ENCODE data around the gene ZFAND2B.

The ZFAND2B gene

DNA sequence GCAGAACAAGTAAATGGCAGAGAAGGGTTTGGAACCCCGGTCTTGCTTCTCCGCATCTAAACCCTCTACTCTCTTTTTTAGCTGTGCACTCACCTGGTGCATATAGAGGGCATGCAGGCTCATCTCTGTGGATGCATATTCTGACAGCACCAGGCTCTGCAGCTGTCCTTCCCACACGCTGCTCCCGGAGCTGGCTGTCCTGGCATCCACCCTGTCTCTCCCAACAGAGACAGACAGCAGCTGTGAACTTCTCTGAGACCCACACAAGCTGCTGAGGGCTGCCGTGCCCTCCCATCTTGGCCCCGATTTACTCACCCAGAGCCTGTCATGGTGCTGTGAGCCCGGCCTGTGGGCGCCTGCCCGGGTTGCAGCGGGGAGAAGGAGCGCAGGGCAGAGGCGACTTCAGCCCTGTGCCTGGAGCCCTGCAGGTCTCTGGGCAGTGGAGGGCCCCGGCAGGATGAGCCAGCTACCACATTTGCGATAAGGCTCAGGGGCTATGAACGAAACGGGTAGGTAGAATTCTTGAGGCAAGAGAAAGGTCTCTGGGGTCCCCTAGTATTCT is 15.5 kb downstream of the ZFAND2B start:
- no peak for DNase-seq

DNA sequence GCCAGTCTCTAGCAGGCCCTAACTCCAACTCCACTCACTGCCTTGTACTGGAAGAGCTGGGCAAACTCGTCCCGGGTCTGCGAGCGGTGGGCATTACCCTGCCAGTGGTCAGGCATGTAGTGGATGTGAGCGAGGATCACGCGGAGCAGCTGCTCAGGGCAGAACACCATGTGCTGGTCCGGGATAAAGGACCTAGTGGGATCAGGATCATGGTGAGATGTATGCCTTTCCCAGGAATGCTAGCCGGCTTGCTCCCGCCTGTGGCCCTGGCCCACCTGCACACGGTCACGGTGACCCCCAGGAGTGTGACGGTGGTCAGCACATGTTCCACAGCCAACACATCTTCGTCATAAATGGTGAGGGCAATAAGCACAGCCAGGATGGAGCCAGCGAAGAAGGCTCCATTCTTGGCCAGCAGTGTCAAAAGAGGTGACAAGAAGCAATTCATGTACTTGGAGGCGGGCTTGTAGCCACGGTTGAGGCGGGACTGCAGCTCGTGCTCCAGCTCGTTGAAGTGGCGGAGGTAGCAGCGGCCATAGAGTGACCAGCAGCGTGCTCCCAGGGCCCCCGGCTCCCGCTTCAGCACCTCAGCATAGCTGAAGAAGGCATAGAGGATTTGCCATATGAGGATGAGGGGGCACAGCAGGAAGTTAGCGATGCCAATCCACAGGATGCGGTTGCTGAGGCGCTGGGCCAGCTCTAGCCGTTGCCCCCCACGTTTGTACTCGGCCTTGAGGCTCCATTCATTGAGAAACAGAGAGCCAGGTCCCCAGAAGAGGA is 17.4 kb downstream of the ZFAND2B start:
- DNase-seq: no peak

DNA sequence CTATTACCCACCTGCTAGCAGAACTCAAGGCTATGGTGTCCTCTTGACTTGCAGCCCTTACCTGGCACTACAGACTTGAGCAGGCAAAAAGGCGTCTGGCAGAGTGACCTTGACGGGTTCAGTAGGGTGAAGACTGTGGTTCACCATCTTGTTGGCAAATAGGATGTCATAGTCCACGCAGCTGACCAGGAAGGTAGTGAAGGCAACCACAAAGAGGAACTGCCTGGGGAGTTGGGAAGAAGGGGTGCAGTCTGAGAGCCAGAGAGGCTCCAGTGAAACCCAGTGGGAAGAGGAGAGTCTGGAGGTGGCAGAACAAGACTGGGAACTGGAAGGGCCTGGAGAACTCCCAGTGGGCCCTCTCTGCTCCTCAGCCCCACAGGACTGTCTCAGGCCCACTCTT is 18.8 kb downstream of the ZFAND2B start:
- peak; percentile 19 for DNase-seq

DNA sequence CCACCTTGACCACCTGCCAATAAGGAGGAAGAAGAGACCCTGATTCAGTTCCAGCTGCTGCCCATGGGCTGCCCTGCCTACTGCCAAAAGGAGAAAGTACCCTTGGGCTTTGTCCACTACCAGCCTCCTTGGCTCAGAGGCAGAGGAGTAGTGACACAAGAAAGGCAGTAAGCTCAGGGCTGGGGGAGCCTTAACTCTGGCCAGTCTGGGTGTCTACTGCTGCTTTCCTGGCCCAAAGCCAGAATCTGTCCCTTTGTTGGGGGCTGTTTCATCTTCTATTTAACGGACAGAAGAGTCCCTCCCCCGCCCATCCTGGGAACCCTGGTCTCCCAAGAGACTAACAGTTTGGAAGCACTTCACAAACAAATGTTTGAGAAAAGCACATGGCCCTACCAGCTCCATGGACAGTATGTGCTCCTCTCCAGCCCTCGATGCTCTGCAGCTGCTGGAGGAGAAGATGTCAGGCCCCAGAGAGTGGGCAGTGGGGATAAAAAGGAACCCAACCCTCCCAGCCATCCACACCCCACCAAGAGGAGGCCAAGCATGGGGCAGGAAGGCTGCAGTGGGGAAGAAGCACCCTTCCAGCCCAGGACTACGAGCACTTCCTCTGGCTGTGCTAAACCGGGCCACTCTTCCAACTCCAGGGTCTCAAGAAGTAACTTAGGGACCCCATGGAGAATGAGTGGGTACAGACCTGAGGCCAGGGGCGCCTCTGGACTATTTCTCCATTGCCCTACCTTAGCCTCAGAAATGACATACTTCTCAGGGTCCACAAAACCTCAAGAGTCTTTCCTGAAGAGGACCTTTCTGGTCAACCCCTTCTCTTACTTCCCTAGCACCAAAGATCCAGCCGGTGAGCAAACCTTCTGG is 21.7 kb downstream of the ZFAND2B start:
- DNase-seq: no peak

DNA sequence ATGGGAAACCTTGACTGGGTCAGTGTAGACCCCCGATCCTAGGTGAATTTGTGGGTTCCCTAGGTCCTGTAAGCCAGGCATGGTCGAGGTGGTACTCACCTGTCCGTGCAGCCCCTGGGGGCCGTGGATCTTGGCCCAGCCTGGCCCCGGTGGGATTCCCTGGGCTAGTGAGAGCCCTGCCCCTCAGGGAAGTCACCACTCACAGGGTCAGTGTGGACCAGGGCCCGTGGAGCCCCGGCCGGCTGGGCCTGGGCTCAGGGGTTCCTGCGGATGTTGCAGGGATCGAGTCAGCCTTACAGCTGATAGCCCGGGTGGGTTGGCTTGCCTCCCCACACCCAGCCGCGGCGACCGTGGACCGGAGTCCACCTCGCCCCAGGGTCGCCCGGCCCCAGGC is 22.3 kb downstream of the ZFAND2B start:
- no peak for DNase-seq

DNA sequence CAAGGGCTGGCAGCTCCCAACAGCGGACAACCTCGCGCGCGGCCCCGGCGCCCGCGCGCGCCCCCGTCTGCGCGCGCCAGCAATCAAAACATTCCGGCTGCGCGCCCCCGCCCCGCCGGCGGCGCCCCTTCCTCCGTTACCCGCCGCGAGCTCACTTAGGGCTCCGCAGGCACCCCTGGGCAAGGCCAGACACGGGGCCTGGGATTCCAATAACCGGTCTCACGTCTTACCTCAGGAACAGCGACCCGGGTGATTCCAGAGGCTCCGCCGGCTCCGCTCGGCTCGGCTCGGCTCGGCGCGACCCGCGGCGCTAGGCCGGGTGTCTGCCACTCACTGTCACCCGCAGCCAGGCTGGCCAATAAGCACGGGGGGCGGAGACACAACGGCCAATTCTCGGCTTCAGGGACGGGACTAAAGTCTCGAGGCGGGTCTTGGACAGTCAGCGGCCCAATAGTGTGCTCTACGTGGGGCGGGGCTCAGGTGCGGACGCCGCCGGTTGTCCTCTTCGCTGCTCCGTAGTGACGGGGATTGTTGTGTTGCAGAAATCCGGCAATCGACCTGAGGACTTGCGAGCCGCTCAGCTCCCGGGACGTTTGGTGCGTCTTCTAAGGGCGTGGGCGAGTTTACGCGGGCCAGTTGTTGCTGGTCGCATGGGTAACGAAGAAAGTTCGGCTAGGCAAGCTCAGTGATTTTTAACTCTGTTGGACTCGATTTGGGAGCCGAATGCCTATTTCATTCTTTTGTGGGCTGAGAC is 22.9 kb downstream of the ZFAND2B start, which contains the start of the genes ANKZF1 and ATG9A:
Gene ANKZF1 (plus strand): TSS at position 502 of the 754 bp plus-strand sequence. CDS start 452 bp downstream, outside the sequence.
Gene ATG9A (minus strand): TSS at position 332 of the 754 bp plus-strand sequence. CDS start 1,612 bp downstream, outside the sequence.
- DNase-seq: peak; percentile 98

DNA sequence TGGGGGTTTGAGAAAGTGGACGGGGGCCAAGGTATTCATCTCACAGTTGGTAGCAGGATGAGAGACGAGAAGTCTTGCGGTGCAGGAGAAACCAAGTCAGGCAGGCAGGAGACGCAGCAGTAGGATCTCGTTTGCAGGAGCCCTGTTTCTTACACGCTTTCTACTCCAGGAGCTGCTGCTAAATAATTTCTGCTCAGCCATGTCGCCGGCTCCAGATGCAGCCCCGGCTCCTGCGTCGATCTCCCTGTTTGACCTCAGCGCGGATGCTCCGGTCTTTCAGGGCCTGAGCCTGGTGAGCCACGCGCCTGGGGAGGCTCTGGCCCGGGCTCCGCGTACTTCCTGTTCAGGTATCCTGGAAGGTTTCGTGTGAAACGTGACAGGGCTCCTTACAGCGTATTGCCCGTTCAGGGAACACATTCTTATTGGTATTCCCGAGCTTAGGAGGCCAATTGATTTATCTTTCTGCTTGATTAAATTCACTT is 23.5 kb downstream of the ZFAND2B start:
- DNase-seq: no peak

DNA sequence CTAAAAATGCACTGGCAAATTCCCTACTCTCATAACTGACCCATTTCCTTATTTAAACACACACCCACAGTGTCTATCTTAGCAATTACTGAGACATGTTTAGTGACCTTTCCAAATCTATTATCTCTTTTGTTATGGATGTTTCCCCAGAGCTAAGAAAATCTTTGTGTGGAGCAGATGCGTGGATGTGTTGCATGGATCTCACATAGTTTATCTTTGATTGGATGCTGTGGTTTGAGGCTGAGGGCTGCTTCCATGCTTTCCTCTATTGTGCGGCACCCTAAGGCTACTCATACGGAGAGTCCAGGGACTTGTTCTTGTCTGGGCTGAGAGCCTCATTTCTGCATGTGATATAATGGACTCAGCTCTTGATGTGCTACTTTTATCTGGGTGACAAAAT is 27.7 kb downstream of the ZFAND2B start:
- no peak for DNase-seq

DNA sequence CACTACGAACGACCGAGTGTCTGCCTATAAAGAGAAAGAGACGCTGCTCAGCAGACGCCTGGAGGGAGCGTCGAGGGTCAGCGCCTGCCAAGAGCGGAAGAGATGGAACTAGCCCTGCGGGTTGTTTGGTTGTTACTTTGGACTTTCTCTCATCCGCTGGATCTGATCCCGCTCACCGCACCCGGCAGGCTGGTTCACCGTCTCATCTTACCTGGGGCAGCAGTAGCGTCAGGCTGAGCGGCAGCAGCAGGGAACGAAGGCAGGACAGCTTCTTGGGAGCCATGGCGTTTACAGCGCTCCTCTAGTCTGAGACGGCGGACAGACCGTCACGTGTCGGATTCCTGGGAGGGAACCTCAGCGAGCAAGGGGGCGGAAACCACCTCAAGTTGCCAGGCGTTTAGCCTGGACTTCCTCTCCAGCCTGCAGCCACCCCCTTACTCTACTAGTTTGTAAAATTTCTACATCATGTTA is 36.7 kb downstream of the ZFAND2B start:
- DNase-seq: no peak

DNA sequence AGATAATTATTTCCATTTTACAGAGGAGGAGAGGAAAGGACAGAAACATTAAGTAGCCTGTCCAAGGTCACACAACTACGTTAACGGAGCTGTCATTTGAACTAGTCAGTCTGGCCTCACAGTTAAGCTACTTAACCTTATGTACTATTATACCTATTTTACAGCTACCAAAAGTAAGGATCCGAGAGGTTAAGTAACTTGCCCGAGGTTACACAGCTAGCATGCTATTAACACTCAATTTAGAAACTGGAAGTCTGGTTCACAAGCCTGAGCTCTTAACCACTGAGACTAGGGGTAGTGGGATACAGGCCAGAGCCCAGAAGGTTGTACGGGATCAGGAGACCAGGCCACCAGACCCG is 38.2 kb downstream of the ZFAND2B start:
- no peak for DNase-seq

DNA sequence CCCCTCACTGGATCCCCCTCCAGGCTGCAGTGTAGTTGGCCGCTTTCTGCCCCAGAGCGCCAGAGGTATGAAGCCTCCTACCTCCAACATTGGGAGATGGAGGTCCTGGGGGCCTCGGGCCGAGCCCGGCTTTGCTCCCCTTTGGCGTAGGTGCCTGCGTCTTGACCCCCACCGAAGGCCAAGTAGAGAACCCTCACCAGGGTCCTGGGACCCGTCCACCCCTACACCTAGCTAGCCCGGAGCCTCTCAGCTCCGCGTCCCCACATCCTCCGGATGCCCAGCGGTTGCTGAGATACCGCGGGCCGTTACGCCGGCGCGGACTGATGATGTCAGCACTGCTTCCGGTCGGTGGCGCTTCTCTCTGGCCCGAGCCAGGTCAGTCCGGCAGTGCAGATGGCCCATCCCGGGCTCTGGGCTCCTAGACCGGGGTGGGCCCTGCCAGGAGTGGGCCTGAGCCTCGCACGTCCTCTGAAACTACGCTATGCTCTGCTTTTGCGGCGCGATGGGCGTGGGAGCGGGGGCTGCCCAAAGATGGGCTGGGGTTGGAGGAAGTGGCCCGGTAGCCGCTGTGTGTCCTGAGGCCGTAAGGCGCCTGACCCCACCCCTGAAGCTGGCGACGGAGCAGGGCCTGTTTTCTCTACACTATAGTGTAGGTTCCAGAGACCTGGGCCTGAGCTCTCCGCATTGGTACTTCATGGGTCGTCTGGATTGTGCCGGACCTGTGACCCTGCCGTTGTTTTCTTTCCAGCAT is 38.7 kb downstream of the ZFAND2B start, which contains the start of the genes GLB1L and STK16:
Gene GLB1L (minus strand): TSS at position 297 of the 751 bp plus-strand sequence. CDS start 1,871 bp downstream, outside the sequence.
Gene STK16 (plus strand): TSS at position 332 of the 751 bp plus-strand sequence. CDS start 521 bp downstream, outside the sequence.
- DNase-seq: peak; percentile 87

DNA sequence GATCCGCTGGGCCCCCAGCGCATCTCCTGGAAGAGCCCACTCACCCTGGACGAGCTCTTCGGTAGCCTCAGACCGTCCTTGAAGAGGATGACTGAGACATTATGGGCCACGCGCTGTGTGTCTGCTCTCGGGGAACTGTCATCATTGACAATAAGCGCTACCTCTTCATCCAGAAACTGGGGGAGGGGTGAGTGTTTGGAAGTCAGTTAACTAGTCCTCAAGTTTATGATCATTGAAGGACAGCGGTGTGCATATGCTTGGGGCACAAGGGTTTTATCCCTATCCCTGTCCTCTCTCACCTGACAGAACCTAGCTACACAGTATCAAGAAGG is 39.3 kb downstream of the ZFAND2B start:
- DNase-seq: no peak

DNA sequence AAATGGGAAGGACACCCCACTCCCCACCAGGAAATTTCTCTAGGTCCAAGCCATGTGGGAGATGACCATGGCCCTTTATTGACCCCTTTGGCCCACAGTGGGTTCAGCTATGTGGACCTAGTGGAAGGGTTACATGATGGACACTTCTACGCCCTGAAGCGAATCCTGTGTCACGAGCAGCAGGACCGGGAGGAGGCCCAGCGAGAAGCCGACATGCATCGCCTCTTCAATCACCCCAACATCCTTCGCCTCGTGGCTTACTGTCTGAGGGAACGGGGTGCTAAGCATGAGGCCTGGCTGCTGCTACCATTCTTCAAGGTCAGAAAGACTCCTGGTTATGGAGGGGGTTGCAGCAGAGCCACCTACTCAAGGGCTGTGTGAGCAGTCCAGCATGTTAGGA is 40.0 kb downstream of the ZFAND2B start:
- no peak for DNase-seq

DNA sequence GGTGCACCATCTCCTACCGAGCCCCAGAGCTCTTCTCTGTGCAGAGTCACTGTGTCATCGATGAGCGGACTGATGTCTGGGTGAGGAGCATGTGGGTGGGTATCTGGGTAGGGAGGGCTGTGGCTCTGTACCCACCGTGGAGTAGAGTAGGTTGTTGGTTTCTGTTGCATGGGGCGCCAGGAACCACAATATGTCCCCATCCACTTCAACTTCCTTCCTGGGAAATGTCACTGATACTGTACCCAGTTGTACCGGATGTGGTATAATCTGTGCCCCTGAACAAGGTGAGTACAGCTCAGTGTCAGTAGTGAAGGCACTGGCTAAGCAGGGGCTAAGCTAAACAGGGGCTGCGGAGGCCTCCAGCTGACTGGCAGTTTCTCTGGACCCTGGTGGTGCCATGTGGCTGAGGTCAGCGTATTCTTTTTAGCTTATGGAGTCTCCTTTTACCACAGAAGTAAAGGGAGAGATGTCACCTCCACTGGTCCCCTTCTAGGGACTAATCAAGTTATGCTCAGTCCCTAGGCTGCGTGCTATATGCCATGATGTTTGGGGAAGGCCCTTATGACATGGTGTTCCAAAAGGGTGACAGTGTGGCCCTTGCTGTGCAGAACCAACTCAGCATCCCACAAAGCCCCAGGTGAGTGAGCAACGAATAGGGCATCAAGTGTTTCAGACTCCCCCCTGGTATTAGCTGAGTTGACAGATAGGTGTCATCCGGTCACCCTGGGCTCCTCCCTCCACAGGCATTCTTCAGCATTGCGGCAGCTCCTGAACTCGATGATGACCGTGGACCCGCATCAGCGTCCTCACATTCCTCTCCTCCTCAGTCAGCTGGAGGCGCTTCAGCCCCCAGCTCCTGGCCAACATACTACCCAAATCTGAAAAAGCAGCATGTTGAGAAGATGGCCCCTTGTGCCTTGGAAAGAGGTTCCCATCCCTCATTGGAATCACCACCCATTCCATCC is 41.4 kb downstream of the ZFAND2B start:
- no peak for DNase-seq

DNA sequence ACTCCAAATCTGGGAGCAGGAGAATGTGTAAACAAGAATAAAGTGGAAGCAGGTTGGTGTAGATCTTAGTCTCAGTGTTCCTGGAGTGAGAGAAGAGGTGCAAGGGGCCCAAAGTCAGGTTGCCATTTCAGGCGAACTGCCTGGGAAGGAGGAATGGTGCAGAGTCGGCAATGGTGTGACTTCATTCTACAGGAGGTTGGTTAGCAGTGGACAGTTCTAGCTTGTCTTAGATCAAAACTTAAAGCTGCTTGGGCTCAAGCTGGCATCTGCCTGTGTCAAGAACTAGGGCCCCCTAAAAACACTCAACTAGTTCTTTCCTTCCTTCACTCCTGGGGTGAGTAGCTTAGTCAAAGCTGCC is 42.2 kb downstream of the ZFAND2B start:
- DNase-seq: no peak

DNA sequence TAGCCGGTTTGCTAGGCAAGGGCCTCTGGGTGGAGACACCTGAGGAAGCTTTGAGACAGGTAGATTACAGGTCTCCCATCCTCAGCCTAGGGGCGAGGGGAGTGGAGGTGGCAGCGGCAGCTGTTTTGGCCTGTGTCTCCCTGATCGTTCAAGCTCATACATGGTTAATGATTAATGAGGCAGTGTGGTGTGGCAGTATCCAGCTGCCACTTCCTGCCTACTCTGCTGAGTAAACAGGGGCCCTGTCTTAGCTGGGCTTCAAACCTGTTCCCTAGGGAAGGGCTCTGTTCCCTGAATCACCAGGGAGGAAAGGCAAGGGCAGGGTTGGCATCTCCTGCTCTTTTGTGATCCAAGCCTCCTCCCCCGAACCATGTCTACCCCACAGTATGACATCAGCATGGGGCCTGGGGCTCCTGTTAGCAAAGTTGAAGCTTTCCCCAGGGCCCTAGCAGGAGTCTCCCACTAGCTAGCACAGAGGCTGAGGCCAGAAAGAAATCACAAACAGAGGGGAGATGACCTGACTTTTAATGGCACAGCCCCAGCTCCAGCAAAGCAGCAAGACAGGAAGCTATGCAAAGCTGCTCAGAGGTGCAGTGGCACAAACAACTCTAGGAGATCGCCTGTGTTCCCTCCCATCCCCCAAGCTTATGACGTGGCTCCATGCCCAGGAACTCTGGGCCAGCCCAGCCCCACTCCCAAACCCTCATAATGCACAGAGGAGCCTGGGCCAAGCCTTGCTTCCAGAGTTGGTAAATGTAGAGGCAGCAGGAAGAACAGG is 42.8 kb downstream of the ZFAND2B start:
- peak; percentile 18 for DNase-seq

DNA sequence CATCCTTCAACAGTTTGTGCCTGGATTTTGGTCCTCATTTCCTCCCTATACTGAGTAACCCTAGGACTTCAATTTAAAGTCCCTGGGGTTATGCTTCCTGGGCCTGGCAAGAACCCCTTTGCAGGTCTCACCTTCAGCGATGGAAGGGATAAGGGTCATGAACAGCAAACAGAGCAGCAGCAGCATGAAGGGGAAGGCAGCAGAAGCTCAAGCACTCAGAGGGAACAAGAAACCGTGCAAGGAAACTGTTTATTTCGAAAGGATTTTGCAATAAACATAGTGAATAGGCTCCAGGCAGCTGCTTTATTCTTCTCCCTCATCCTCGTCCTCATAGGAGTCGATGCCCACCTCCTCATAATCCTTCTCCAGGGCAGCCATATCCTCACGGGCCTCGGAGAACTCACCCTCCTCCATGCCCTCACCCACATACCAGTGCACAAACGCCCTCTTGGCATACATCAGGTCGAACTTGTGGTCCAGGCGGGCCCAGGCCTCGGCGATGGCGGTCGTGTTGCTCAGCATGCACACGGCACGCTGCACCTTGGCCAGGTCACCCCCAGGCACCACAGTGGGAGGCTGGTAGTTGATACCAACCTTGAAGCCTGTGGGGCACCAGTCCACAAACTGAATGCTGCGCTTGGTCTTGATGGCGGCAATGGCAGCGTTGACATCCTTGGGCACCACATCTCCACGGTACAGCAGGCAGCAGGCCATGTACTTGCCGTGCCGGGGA is 43.6 kb downstream of the ZFAND2B start:
- DNase-seq: no peak

DNA sequence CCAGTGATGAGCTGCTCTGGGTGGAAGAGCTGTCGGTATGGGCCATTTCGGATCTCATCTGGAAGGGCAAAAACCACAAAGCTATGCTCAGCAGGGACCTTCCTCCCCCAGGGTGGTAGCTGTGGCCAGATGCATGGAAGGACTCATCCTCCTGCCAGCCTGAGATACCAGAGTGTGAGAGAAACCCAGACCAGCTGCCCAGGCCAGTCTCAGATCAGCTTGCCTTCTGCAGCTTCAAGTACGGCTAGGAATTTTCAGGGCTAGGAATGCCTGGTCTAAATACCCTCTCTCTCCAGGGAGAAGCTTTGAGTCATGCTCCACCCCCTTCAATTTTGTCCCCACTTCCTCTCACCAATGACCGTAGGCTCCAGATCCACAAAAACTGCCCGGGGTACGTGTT is 45.1 kb downstream of the ZFAND2B start:
- no peak for DNase-seq

DNA sequence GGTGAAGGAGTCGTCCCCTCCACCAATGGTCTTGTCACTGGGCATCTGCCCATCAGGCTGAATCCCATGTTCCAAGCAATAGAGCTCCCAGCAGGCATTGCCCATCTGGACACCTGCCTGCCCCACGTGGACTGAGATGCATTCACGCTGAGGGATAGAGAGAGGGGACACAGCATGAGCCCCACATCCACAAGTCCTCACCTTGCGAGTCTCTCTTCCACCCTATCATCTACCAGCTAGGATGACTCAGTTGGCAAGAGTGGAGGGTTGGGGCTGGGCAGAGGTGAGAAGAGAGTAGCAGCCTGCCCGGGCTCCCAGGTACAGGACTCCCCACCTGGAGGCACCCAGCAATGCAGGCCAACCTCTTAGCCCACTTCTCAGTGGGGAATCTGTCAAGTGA is 45.5 kb downstream of the ZFAND2B start:
- DNase-seq: no peak

All from GDM1 (cell line).